HG03575 (cell line): ENCODE results near the gene VAPA.

Source experiments
- ATAC-seq: cut with Tn5 transposase; IDR thresholded peaks from one replicate; pipeline ENCODE4 v1.9.1; 2021; ENCODE audit not compliant: unreplicated experiment, insufficient number of reproducible peaks, low FRiP score; ENCODE audit errors: extremely low read depth

VAPA gene, protein sequence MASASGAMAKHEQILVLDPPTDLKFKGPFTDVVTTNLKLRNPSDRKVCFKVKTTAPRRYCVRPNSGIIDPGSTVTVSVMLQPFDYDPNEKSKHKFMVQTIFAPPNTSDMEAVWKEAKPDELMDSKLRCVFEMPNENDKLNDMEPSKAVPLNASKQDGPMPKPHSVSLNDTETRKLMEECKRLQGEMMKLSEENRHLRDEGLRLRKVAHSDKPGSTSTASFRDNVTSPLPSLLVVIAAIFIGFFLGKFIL

GRCh38 chr18:9913526-9914333 is at the start of gene VAPA:
VAPA (plus strand) TSS chr18:9914016; CDS start chr18:9914257, 241 bp downstream.
- peak; percentile 70 for ATAC-seq

DNA sequence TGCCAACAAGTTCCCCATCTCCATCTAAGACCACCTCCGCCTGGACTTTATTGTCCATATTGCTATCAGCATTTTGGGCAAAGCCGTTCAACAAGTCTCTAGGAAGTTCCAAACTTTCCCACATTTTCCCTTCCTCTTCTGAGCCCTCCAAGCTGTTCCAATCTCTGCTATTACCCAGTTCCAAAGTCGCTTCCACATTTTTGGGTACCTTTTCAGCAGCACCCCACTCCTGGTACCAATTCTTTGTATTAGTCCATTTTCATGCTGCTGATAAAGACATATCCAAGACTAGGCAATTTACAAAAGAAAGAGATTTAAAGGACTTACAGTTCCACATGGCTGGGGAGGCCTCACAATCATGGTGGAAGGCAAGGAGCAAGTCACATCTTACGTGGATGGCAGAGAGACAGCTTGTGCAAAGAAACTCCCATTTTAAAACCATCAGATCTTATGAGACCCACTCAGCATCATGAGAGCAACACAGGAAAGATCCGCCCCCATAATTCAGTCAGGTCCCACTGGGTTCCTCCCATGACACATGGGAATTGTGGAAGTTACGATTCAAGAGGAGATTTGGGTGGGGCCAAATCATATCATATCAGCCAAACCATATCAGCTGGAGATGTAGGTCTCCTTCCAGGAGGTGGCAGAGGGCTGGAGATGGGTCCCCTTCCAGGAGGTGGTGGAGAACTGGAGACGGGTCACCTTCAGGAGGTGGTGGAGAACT is 47.9 kb upstream of the VAPA start:
- ATAC-seq = no peak

DNA sequence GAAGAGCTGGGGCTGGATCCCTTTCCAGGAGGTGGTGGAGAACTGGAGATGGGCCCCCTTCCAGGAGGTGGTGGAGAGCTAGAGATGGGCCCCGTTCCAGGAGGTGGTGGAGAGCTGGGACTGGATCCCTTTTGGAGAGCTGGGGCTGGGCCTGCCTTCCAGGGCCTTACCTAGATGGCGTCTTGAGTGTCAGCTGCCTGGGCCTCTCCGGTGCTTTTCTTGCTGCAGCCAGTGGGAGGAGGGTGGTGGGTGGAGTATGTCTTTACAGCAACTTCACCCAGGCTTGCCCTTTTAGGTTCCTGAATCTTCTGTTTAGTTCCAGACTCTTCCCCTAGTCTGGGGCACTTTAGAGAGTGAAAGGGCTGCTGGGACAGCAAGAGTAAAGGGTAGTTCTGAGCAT is 47.2 kb upstream of the VAPA start:
- no peak for ATAC-seq

GRCh38 chr18:9867071-9867594 is 46.7 kb upstream of the VAPA start:
- no peak for ATAC-seq

- ATAC-seq = no peak
These were observed 44.7 kb upstream of the VAPA start for GRCh38 chr18:9868857-9869714.

DNA sequence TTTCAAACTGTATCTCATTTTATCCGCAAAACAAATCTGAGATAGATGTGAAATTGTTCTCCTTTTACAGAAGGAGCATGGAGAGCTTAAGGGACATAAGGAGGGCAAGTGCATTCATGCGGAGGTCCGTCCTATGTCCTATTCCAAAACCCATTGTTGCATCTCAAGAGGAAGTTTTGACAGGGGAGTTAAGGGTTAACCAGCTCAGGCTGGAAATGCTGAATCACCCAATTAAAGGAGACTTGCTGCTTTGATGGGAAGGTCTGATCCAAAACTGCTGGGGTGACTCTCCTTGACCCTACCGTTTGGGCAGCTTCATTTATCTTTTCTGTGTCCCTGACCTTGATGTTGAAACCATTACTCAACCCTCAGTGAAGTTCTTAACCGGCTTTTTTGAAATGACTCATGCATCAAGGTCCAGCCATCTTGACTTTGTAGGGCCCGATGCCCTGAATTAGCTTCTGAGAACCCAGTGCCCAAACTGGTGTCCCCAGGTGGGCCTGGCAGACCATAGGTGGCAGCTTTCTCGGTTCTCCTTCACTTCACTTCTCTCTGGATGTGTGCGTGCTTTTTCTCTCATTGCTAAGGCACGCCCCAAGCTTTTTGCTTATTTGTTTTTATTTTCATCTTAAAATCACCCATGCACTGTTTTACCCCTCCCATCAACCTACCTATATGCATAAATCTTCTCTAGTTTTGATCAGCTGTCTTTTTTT is 43.9 kb upstream of the VAPA start:
- no peak for ATAC-seq

GRCh38 chr18:9870431-9871008 is 43.3 kb upstream of the VAPA start:
- no peak for ATAC-seq

DNA sequence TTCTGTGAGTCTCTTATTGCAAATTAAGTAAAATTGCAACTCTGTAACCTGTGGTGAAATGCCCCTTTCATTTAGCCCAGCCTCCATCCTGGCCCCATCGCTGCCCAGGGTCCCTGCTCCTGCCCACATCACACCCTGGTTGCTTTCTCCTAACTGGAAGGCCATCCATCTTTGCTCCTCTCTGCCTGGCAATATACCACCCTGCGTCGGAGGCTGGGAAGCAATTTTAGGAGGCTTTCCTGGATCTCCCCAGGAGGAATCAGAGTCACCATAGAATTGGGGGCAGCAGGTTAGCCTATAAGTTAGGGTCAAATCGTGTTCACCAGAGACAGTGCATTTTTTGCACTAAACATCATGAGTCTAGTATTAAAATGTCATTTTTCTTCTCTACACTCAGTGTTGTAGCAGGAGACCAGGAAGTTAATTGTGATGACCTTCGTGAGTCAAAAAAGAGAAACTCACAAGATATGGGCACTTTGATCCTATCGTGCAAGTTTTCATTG is 42.5 kb upstream of the VAPA start:
- ATAC-seq = no peak

DNA sequence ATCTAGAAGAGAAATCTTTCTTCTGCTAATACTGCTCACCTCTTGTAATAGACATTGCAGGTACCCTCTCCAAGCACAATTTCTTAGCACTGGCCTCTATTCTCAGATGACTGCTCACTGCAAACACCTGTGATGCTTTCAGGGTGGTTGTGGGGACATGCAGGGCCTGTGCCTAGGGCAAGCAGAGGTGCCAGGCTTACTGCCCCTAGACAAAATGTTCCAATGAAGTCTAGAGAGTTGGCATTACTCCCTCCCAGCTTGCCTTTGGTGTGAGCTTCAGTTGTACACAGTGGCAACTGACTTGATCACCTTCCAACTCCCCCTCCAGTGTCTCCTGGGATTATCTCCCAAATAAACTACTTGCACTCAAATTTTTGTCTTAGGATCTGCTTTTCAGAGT is 41.0 kb upstream of the VAPA start:
- ATAC-seq = no peak

DNA sequence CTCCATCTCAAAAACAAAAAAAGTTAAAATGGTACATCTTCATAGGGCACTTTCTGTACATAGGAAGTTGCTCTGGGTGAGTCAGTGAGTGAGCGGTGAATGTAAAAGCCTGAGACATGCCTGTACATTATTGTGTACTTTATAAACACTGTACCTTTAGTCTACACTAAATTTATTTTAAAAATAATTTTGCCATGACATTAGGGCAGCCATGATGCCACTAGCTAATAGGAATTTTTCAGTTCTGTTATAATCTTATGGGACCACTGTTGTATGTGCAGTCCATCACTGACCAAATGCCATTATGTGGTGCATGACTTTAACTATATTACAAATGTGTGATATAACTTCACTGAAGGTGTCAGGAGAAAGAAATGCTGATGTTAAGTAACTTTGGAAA is 39.1 kb upstream of the VAPA start:
- no peak for ATAC-seq

DNA sequence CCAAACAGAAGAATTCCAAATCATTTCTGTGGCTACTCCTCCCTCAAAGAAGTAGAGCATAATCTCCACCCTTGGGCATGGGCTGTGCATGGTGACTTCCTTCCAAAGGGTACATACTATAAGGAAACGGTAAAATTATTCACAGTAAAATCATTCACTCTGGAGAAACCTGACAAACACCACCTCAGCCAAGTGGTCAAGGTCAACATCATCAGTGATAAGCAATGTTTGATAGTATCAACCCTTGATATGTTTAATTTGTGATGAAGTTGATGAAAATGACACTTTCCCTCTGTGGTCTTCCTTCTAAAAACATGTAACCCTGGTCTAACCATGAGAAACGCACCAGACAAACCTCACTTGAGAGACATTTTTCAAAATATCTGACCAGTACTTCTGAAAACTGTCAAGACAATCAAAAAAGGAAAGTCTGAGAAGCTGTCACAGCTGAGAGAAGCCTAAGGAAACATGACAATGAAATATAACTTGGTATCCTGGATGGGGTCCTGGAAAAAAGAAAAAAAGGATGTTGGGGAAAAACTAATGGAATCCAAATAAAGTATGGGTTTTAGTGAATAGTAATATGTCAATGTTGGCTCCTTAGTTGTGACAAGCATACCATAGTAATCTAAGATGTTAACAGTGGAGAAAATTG is 37.5 kb upstream of the VAPA start:
- no peak for ATAC-seq

DNA sequence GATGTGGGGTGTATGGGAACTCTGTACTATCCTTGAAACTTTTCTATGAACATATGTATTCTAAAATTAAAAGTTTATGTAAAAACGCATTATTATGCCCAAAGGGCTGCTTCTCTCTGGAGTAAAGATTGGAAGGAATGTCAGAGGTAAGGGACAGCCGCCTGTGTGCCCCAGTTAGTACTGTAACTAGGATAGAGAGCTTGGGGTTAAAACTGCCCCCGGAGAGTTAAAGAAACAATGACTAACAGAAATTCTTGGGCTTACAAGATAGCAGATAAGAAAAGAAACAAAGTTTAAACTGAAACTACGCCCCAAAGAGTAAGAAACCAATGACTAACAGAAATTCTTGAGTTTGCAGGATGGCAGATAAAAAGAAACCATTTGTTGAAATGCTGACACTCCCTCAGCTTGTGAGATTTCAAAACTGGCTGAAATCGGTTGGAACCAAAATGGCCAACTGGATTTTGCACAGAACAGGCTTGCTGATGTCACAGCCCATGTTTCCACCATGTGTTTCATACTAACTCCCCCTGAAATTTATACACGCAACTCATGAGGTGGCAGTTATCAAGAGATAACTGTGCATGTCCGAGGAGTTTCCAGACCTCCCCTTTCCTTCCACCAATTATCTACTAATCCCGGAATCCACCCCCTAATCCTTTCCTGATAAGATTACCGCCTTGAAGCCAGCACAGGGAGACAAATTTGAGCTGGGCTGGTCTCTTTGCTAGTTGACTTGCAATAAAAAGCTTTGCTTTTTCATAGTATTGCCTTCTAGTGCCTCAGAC is 36.8 kb upstream of the VAPA start:
- ATAC-seq = no peak

DNA sequence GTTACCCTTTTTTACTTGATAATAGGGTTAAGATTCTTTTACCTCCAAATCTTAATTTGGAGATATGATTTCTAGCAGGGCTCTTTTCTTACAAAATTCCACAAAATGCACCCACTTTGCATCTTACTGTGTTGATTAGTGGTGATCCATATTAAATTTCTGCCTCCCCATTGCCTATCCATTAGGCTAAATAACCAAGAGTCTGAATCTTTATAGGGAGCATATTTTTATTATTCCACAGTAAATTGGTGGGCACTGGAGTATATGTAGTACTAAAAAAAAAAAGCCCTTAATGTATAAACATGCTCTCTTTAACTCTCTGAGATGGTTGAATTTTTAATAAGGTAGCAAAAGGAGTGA is 36.2 kb upstream of the VAPA start:
- ATAC-seq = no peak

DNA sequence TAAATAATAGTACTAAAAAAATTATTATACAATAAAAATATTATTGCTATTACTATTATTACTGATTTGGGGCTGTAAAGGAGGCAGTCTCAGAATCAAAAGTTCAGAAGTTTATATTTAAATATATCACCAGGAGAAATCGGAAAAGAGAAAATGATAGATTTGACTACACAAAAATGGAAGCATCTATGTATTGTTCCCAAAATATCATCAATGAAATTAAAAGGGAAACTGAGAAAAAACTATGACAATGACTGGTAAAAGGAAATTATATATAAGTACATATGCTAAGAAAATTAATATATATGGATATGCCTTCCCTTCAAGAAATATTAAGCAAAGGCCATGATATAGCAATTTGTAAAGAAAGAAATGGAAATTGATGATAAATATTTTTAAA is 35.7 kb upstream of the VAPA start:
- ATAC-seq = no peak

- ATAC-seq = no peak
These were observed 35.0 kb upstream of the VAPA start for GRCh38 chr18:9878783-9879242.

DNA sequence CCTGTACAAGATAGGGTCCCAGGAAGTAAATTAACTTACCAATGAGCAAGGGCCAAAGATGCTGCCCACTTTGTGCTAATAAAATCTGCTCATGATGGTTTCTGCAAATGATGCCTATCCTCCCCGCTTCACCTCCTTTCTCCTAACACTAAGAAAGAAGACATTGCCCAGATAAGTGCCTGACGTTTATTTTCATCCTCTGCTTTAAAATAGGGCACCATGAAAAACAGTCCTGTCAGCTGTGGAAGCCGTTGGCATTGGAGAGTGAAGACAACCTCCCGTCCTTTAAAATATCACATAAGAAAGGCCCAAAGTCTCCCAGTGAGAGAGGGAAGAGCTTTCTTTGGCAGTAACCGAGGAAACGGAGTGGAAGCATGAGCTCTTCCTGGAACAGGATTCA is 29.7 kb upstream of the VAPA start:
- no peak for ATAC-seq
